AG10803 (cell line): ENCODE results near the gene SNAI3.

ENCODE experiments used
- DNase-seq: peaks from one replicate; pipeline ENCODE4 v3.0.0; 2010; ENCODE audit warnings: low read depth
- H3K4me3 ChIP-seq: 2 replicates; pipeline ENCODE4 v1.5.1; 2011; ENCODE audit warnings: mild to moderate bottlenecking, low read length, control low read depth
- TF ChIP-seq, protein P1 (sequence below): conservative IDR thresholded peaks from 2 replicates; pipeline ENCODE4 v1.5.1; 2011; ENCODE audit warnings: mild to moderate bottlenecking, low read length, control low read depth, inconsistent platforms

Gene SNAI3

DNA sequence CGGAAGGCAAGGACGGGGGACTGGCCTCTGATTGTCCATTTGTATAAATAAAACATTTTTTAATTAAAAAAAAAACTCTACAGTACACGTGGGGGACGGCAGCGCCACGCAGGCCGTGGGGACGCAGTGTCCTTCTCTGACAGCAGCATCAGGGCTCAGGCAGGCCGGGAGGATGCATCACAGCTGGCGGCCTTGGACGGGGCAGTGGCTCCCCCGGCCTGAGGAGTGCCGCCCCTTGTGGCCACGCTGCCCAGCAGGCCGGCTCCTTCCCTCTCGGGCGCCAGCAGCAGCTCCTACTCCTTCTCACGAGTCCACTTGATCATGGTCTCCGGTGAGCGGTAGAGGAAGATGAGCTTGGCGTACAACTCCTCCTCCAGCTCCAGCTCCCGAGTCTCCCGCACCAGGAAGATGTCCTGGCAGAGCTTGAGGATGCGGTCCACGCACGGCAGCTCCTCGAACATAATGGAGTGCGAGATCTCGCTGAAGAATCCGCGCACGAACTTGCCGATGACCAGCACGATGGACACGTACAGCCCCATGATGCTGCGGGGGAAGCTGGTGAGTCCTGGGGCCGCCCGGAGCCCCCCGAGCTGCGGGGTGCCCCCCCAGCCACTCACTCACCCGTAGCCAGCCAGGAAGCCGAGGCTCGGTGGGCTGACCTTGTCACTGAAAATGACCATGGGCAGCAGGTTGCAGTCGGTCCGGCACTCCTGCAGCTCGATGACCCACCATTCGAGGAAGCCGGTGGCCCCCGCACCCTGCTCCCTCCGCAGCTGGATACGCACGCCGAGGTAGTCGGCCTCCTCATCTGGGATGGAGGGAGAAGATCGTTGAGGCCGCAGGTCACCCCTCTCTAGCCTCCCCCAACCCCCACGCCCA lies 29.2 kb upstream of the SNAI3 start:
- no peak overlapping the region for H3K4me3 ChIP-seq
- DNase-seq, result no peak
- TF ChIP-seq, protein P1, sequence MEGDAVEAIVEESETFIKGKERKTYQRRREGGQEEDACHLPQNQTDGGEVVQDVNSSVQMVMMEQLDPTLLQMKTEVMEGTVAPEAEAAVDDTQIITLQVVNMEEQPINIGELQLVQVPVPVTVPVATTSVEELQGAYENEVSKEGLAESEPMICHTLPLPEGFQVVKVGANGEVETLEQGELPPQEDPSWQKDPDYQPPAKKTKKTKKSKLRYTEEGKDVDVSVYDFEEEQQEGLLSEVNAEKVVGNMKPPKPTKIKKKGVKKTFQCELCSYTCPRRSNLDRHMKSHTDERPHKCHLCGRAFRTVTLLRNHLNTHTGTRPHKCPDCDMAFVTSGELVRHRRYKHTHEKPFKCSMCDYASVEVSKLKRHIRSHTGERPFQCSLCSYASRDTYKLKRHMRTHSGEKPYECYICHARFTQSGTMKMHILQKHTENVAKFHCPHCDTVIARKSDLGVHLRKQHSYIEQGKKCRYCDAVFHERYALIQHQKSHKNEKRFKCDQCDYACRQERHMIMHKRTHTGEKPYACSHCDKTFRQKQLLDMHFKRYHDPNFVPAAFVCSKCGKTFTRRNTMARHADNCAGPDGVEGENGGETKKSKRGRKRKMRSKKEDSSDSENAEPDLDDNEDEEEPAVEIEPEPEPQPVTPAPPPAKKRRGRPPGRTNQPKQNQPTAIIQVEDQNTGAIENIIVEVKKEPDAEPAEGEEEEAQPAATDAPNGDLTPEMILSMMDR, result no peak

DNA sequence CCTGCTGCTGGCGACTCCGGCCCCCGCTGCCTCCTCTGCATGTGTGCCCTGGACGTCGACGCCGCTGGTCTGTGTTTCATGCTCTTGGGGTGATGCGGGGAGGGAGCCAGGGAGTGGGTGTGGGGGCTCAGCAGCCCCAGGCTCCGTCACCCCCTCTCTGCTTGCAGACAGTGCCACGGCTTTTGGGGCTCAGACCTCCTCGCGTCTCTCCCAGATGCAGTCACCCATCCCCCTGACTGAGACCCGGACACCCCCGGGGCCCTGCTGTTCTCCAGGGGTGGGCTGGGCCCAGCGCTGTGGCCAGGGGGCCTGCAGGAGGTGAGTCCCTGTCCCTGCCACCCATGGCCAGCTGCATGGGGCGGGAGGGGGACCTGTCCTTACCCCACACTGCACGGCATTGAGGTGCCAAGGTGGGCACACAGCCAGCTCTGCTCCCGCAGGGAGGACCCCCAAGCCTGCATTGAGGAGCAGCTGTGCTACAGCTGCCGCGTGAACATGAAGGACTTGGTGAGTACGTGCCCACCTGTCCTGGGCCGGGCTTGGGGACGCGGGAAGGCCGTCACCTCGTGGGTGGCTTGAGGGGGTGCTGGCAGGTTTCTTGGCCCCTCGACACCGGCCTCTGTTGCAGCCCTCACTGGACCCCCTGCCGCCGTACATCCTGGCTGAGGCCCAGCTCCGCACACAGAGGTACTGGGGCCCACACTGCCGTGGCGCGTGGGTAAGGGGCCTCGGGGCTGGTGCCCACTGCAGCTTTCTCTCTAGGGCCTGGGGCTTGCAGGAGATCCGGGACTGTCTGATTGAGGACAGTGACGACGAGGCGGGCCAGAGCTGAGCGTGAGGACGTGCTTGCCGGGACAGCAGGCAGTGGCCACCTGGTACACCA lies 28.4 kb upstream of the SNAI3 start:
- TF ChIP-seq, protein P1, result no peak
- no peak for DNase-seq
- no peak overlapping the region for H3K4me3 ChIP-seq

DNA sequence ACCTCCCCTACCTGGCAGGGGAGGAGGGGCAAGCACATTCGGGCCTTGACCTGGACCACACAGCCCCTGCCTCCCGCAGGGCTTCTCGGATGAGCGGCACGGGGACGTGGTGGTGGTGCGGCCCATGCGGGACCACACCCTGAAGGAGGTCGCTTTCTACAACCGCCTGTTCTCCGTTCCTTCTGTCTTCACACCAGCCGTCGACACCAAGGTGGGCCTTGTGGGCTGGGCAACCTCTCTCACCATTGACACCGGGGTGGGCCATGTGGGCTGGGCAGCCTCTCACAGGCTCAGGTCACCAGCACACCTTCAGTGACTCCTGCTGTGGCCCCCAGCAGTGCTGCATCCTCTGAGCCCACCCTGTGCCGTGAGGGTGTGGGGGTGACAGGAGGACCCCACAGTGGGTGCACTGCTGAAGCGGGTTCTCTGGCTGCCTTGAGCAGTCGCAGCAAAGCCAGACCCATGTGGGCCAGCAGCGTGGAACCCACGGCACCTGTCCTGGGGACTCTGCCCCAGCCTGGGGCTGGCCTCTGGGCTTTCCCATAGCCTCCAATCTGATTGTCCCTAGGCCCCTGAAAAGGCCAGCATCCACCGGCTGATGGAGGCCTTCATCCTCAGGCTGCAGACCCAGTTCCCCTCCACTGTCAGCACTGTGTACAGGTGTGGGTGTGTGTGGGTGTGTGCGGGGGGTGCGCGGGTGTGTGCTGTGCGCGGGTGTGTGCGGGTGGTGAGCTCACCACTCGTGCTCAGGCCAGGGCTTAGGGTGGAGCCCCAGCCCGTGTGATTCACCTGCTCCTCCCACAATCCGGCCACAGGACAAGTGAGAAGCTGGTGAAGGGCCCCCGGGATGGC lies 27.5 kb upstream of the SNAI3 start:
- TF ChIP-seq, protein P1, result no peak
- DNase-seq, result no peak
- H3K4me3 ChIP-seq, result no peak overlapping the region

DNA sequence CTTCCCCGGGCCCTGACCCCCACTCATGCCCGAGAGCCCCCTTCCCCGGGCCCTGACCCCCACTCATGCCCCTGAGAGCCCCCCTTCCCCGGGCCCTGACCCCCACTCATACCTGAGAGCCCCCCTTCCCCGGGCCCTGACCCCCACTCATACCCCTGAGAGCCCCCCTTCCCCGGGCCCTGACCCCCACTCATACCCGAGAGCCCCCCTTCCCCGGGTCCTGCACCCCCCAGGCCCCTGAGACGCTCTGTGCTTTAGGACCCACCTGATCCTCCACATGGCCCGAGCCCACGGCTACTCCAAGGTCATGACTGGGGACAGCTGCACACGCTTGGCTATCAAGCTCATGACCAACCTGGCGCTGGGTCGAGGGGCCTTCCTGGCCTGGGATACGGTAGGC lies 26.7 kb upstream of the SNAI3 start:
- no peak for DNase-seq
- TF ChIP-seq, protein P1, result no peak
- no peak overlapping the region for H3K4me3 ChIP-seq

DNA sequence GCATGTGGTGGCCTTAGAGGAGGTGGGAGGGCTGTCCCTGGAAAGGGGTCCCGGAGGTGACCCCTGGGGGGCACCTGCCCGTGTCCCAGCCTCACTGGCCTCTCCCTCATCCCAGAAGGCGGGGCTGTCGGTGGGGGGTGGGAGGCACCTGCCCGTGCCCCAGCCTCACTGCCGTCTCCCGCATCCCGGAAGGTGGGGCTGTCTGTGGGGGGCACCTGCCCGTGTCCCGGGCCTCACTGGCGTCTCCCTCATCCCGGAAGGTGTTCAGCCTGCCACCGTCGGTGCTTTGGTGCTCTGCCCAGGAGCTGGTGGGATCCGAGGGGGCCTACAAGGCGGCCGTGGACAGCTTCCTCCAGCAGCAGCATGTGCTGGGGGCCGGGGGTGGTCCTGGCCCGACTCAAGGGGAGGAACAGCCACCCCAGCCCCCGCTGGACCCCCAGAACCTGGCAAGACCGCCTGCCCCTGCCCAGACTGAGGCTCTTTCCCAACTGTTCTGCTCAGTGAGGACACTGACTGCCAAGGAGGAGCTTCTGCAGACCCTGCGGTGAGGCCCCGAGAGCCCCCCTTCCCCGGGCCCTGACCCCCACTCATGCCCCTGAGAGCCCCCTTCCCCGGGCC lies 26.2 kb upstream of the SNAI3 start:
- H3K4me3 ChIP-seq, result no peak overlapping the region
- DNase-seq, result no peak
- TF ChIP-seq, protein P1, result no peak

DNA sequence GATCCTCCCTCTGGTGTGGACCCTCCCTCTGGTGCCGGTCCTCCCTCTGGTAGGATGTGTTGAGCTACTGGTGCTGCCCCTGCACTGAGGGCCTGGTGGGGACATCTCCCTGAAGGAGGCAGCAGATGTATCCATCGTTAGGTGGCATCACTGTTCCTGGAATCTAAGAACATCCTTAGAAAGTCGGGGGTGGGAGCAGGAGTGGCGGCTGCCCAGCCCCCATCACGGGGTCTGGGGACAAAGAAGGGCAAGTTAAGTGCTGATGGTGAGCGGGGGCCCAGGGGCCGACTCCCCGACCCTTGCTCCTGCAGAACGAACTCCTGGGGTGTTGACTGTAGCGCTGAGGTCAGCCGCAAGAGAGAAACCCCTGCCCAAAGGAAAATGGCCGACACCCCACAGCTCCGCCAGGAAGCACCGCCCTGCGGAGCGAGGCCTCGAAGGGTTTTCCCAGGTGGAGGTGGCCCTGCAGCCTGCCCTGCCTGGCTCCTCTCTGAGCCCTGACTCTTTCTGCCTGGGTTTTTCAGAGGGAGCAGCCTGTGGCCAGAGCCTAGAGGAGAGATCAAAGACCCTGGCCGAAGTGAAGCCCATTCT lies 25.5 kb upstream of the SNAI3 start:
- no peak for DNase-seq
- H3K4me3 ChIP-seq, result no peak overlapping the region
- TF ChIP-seq, protein P1, result no peak
